ENCODE results near the gene EEPD1.
"Not testable (repeated sequence)": the region's sequence is repeated elsewhere in the genome, so short reads cannot be mapped to it uniquely, and the experiment has no call there.

Gene EEPD1

DNA sequence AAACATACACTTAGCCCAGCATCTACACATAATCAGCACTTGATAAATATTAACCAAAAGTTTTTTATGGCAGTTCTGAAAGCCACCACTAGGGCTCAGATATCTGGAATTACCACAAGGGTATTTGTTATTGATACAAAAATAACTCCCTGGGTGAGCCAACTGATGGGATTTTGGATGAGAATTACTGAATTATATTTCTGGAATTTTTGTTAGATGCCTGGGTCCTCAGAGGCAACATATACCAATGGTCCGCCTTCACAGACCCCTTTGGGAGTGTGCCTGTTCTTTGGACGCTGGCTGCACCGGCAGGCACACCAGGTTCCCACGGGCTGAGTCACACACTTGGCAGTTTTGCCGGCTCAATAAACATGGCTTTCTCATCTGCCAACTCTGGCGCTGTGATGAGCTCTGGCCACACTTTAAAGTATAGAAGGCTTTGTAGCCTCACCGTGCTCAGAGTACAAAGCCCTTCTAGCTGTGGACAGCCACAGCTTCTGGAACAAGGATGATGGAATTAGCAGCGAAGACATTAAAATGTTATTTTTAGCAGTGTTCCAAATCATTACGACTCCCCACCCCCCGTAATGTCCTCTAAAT is 24.5 kb upstream of the EEPD1 start:
- DNase-seq (ENCODE audit: low read depth in 1 of 2, low spot score in 1 of 2) = no peak

DNA sequence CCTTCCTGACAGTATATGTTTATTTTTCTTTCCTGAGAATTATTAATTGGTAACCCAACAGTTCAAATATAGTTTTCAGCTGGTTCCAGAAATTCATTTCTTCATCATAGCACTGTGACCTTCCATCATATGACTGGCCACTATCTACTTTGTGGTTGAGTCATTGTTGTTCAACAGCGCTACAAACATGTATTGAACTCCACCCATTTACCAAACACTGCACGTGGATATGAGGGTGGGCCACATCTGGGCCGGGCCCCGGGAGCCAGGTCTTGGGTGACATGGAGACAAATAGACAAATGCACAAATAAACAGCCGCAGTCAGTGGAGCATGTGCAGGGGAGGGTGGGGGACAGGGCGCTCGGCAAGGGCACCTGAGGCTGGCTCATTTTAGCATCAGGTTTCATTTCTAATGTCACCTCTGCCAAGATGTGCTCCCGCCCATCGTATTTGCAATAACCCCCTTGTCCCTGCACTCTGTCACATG is 24.0 kb upstream of the EEPD1 start:
- no peak for DNase-seq (ENCODE audit: low read depth in 1 of 2, low spot score in 1 of 2)

DNA sequence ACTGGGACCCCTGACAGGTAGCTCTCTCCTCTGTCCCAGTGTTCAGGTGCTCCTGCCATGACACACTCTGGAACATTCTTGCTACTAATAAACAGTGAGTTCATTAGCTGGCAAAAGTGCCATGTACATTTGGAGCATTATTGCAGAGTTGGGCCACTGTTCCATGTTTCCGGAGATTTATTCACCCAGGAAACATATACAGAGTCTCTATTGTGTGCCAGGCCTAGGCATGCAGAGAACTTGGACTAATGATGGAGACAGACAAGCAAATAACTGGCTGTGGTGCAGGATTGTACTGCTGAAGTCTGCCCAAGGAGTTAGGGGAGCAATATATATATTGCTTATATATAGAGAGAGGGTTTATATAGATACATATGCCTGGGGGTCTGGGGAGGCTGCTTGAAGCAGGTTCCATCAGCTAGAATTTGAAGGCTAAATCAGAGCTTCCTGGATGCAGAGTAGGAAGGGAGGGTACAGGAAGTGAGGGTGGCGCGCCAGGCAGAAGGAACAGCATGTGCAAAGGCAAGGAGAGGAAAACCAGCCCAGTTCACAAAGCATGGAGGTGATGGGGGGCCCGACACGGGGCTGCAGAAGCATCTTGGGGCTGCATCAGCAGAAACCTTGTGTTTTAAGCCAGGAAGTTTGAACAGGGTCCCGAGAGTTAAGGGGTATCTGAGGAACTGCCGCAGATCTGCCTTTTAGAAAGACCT is 22.7 kb upstream of the EEPD1 start:
- no peak for DNase-seq (ENCODE audit: low read depth in 1 of 2, low spot score in 1 of 2)

DNA sequence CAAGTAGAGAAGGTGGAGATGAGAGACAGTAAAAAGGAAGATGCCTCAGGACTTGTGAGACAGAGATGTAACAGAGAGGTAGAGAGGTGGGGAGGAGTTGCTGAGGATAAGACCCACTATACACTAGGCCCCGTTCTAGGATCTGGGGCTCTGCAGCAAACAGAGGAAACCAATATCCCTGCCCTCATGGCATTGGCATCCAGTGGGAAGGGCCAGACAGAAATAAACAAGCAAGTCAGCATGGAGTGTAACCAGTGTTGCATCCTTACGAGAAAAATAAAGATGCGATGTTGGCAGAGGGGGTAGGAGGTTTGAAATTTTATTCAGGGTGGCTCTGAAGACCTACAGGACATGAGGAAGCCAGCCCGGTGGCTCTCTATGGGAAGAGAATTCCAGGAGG is 22.0 kb upstream of the EEPD1 start:
- DNase-seq (ENCODE audit: low read depth in 1 of 2, low spot score in 1 of 2) = no peak

DNA sequence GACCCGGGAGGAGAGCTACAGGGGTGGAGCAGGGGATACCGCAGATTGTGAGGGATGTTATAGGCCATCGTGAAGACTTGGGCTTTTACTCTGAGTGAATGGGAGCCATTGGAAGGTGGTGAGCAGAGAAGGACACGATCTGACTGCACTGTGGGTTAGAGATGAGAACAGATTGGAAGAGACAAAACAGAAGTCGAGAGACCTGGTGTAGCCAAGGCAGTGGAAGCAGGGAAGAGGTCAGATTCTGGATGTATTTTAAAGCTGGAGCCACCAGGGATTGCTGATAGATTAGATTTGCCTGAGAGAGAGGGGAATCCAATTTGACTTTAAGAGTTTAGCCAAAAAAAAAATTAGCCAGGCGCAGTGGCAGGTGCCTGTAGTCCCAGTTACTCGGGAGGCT is 21.6 kb upstream of the EEPD1 start:
- no peak for DNase-seq (ENCODE audit: low read depth in 1 of 2, low spot score in 1 of 2)

DNA sequence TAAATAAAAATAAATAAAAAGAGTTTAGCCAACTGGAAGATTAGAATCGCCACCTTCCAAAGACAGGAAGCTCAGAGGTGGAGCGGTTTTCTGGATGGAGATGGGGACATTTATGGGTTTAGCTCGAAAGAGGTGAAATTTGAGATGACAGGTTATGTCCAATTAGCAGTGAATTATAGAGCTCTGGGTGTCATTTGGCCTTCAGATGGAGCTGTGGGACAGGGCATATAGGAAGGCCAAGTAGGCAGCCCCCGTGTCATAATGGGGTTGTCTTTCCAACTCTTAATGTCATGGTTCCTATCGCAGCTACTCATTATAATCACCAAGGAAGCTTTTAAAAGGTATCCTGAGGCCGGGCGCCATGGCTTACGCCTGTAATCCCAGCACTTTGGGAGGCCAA is 21.0 kb upstream of the EEPD1 start:
- DNase-seq (ENCODE audit: low read depth in 1 of 2, low spot score in 1 of 2) = no peak

DNA sequence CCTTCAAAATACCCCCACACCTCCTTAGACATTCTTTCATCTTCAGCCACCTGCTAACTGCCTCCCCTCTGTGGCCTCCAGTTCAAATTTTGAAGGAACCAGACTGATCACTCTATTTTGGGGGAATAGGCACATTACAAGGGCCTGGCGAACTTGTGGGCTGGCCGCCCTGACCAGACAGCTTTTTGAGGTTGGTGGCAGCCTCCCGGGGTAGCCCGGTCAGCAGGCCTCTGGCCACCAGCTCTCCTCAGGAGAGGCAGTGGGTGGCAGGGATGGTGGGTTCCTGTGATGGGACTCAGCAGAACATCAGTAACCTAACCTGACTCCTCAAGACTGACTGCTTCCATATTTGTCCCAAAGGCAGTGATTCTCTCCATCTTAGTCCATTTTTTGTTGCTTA is 17.4 kb upstream of the EEPD1 start:
- DNase-seq (ENCODE audit: low read depth in 1 of 2, low spot score in 1 of 2) = no peak

DNA sequence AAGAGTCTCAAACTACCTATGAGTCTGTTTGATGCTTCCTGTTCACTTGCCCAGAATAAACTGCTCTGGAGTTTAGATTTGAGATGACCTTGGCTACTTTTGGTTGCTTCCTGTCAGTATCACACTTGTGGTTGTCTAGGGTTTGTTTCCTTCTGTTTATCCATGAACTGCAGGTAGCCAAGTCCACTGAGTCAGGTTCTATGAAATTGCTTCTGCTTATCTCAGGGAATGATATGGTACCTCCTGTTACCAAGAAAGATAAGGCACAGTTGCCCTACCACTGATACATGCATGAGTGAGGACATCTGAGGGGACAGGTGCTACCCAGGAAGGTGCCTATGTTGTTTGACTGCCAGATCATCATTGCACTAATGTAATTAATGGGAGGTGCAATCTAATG is 15.8 kb upstream of the EEPD1 start:
- DNase-seq (ENCODE audit: low read depth in 1 of 2, low spot score in 1 of 2) = no peak

DNA sequence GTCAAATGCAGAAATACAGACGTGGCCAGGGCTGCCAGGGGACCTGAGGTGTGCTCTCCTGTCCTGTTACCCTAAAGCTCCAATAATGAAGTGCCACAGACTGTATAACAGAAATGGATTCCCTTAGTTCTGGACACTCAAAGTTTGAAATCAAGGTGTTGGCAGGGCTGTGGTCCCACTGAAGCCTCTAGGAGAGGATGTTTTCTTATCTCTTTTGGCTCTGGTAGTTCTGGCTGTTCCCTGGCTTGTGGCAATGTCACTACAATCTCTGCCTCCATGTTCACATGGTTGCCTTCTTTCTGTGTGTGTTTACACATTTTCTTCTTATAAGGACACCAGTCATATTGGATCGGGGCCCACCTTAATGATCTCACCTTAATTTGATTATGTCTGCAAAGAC is 15.3 kb upstream of the EEPD1 start:
- no peak for DNase-seq (ENCODE audit: low read depth in 1 of 2, low spot score in 1 of 2)

DNA sequence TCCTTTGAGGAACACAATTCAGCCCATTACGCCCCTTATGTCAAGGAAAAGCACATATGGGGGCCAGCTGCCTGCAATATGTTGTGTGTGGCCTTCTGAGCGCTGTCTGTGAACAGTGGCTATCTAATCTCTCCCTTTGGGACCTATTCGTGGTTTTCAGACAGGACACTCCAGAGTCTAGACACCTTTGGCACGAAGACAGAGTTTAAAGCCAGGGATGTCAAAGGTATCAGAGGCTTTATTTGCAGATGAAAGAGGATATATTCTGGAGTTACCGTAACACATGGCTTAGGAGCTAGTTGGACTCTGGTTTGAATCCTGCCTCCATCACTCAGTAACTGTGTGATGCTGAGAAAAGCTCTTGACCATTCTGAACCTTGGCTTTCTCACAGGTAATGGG is 14.8 kb upstream of the EEPD1 start:
- DNase-seq (ENCODE audit: low read depth in 1 of 2, low spot score in 1 of 2) = no peak

DNA sequence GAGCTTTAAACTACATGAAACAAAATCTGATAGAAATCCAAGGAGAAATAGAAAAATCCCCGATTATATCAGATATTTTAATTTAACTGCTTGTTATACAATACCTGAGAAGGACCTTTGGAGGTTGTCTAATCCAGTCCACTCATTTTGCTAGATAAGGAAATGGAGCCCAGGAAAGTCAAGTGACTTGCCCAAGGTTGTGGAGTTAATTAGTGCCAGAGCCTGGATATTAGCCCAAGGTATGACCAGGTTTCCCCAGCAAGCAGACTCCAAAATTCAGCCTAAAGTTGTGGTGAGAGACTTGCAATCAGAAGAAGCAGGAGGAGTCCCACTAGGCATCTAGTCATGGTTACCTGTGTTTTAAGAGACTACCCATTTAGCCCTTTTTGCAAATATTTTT is 11.7 kb upstream of the EEPD1 start:
- DNase-seq (ENCODE audit: low read depth in 1 of 2, low spot score in 1 of 2) = no peak

DNA sequence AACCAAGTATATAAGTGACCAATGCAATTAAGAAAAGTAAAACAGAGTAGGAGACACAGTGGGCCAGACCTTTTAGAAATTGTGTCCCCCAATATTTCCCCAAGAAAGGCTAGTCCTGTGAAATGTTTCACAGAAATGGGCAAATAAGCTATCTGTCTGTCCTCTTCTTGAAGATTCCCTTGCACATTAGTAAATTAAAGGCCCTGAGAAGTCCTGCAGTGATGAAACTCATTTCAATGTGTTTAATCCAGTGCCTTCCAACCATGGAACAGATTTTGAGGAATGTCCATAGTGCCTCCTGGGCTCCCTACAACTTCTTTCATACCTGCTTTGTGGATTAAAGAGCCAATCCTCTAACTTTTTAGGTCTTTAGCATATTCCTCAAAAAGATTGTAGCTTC is 11.2 kb upstream of the EEPD1 start:
- no peak for DNase-seq (ENCODE audit: low read depth in 1 of 2, low spot score in 1 of 2)

DNA sequence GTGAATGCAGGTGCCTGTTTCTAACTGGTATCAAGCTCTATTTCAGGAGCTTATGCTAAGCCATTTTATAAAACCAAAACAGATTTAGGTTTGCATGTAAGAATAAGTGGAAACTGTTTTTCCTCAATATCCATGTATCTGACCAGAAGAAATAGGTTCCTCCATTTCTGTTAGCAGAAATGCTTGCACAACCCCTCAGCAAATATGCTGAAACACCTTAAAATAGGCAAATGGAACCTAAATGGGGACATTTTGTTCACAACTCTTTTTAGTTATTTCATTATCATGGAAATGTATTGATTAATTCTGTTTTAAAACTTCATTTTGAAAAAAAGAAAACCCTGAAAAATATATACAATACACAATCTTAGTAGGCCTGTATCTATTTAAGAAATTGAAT is 8.9 kb upstream of the EEPD1 start:
- no peak for DNase-seq (ENCODE audit: low read depth in 1 of 2, low spot score in 1 of 2)

DNA sequence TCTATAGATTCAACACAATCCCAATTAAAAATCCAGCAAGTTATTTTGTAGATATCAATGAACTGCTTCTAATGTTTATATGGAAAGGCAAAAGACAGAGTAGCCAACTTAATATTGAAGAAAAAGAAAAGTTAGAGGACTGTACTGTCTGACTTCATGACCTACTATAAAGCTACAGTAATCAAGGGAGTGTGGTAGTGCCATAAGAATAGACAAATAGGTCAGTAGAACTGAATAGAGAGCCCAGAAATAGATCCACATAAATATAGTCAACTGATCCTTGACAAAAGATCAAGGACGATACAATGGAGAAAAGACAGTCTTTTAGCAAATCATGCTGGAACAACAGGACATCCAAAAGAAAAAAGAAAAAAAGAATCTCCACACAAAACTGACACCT is 7.4 kb upstream of the EEPD1 start:
- DNase-seq (ENCODE audit: low read depth in 1 of 2, low spot score in 1 of 2) = no peak

DNA sequence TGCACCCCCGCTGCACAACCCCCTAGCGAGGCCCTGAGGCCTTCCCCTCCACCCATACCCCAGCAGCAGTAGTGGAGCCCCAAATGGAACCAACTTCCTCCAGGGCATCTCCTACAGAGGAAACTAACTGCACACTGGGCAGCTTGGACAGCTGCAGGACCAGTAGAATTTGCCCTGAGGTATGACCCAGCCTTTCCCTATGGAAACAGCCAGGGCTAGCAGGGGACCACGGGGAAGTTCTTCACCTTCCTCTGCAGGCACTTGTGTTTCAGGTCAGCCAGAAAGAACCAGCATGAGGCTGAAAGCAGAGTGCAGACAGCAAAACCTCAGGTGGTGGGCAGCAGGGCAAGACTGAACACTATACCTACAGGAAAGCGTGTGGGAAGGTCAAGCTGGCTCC is 5.7 kb upstream of the EEPD1 start:
- DNase-seq (ENCODE audit: low read depth in 1 of 2, low spot score in 1 of 2) = no peak

DNA sequence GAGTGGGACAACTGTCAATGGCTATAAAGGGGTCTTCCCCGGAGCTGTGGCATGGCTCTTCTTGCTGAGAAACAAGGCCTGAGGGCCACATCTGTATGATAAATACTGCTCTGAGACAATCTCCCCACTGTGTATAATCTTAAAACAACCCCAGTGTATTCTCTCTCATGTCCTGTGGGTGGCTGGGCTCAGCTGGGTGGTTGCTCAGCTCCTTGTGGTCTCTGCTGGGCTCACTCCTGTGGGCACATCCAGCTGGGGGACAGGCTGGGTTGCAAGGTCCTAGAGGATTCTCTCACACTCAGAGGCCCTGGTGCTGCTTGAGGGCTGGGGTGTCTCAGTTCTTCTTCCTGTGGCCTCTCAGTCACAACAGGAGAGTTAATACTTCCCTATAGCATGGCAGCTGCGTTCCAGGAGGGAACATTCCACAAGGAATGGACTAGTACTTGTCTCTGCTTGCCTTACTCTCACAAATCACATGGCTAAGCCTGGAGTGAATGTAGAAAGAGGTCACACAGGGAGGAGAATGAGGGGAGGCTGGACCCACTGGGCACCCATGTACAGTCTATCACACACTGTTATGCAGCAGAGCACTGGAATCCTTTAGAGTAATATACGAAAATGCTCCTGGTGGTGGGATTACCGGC is 4.5 kb upstream of the EEPD1 start:
- DNase-seq (ENCODE audit: low read depth in 1 of 2, low spot score in 1 of 2) = no peak

DNA sequence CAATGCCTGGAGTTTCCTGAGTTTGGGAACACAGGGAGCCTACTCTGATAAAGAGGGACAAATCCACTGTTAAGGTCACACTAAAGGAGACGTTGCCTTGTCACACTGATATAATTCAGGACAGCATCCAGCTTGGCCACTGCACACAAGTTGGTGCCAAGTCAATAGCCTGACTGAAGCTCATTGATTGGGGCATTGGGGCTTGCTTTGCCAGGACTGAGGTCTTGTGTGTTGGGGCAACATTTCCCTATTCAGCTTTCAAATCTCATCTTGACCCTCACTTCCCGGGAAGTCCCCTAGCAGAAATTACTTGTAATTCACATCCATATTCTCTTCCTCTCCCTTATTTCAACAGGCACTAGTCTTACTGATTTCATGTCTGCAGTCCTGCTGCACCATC is 3.8 kb upstream of the EEPD1 start:
- DNase-seq (ENCODE audit: low read depth in 1 of 2, low spot score in 1 of 2) = not testable (repeated sequence)

DNA sequence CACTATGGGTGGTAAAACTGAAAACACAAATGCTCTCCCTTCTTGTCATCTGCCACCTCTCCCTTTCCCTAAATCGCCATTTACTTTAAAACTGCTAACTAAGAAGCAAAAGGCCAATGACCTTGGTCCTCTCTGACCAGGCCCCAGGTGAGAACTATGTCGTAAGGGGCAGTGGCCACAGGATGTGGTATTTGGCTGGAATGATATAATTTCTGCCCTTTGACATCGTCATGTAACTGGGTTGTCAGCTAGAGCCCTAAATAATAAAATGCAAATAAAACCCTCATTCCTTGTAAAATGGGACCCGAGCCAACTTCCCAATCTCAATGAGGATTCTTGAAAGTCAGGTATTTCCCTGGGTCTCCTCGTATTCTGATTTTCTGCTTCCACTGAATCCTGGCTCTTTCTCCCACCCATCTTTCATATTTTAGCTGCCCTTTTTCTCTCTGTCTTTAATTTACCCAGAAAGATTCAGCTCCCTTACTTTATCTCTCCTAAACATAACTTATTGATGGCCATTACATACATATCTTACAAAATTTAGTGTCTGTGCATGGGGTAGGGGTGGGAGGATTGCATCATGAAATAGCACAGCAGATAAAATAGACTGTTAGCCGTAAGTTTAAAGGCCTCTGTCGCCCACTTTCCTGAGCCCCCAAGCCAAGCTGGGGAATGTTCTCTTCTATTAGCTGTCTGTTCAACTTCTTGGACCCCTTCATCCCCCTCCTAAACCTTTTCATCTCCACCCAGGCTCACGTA is 3.2 kb upstream of the EEPD1 start:
- no peak for DNase-seq (ENCODE audit: low read depth in 1 of 2, low spot score in 1 of 2)

DNA sequence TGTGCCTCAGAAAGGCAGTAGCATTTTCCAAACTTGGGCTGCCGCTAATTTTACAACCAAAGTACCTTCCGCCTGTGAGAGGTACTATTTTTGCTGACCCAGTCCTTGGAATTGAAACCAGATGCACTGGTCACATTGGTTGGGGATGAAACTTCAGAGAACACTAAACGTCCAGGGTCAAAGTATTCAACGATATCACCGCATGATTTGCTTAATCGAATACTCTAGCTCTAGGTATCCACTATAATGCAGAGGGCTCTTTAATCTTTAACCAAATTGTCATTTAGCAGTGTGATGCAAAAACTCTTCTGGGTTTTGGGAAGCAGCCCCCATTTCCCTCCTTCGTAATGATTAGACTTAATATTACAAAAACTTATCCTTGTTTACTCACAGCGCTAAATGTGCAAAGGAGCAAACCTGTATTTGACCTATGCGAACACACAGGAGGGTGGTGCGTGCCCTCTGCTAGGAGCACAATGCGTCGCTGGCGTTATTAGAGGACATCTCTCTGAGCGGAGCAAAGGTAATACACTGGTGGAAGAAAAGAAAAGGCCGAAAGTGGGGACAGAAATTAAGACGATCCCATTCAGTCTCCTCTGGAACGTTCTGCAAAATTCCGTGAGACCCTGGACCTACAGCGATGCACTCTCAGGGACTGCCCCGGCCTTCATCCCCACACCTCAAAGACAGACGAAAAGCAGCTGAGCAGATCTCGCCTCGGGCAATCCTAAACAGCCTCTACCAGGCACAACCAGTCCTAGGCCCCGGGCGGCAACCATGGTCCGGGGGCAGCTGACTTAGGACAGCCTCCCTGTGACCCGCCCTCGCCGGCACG is 916 bp upstream of the EEPD1 start:
- no peak for DNase-seq (ENCODE audit: low read depth in 1 of 2, low spot score in 1 of 2)

DNA sequence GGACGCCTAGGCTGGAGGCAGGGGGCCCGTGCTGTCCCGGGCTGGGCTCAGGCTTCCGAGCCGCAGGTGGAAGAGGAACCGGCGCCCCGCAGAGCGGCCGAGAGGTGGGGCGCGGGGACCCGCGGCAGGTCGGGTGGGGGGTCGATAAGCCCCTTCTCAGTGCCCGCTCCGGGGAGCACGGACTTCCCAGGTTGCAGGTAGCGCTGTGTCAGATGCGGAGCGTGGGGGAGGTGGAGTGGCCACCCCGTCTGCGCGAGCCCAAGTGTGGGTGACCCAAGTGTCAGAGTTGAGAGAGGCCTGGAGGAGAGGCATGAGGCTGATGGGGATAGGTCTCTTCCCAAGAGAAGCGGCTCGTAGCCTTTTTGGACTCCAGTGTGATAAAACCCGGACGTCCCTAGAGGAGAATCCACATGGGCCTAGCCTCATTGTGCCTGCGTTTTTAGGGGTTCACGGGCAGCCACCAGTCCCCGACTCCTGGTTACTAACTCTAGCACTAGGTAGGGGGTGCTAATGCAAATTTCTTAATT is 580 bp downstream of the EEPD1 start:
- DNase-seq (ENCODE audit: low read depth in 1 of 2, low spot score in 1 of 2) = no peak
